Posterior cingulate gyrus (tissue), 11 donors: ENCODE results near the gene OPCML.
A peak's percentile ranks its signal among the peaks of the same experiment; 100 is the strongest.

Experiments
- DNase-seq, 10 donors: peaks; one replicate each; pipeline versions ENCODE4 v3.0.0 to v3.0.0-alpha.2; 2020 to 2021; ENCODE audit warnings: mixed read lengths in 3 of 10
- intact Hi-C: fragments of 100-400 bp; cut with DNase I; formaldehyde crosslinking; loops from one replicate; pipeline ENCODE4 v1.15.1; 2023

The OPCML gene

GRCh38 chr11:133206313-133207005, 325.8 kb downstream of the OPCML start:
- DNase-seq: no peak
- intact Hi-C loops: no loop called here

- no peak for DNase-seq
Observed at GRCh38 chr11:133204158-133204557, 328.1 kb downstream of the OPCML start.

DNA sequence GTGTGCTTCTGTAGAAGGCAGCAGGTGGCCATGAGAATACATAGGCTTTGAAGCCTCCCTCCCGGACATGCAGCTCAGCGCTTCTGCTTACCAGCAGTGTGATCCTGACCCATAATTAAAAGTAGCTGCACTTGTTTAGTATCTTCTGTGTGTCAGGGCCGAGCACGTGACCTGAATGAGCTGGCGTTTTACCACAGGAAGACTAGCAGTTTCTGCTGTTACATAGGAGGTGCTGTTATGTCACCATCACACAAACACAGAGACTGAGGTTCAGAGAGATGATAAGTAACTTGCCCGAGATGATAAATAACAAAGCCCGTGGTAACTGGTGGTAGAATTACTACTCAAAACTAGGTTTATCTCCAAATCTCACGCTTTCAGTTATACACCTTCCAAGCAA, 329.5 kb downstream of the OPCML start:
- intact Hi-C loops: no loop called here

More at GRCh38 chr11:133204158-133204557, 328.1 kb downstream of the OPCML start:
- intact Hi-C loops: no loop called here

DNA sequence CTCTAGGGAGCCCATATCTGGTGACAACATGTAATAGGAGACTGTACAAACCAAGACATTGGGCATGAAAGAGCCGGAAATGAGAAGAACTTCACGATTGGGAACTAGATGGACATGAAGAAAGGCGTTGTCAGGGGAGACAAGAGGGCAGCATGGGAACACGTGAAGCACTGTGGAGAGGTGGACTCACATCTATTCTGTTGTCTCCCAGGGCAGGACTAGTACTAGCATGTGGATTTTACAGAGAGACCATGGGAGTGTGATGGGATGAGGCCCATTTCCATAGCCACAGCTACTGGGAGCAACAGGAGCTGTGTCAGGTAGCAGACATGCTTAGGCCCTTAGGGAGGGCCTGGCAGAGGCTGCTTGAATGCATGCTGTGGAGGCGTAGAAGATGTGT, 333.9 kb downstream of the OPCML start:
- intact Hi-C loops: no loop called here
- DNase-seq: no peak

More for the DNA sequence above, 329.5 kb downstream of the OPCML start:
- no peak for DNase-seq

GRCh38 chr11:133197425-133197824, 334.9 kb downstream of the OPCML start:
- intact Hi-C loops: no loop called here

DNA sequence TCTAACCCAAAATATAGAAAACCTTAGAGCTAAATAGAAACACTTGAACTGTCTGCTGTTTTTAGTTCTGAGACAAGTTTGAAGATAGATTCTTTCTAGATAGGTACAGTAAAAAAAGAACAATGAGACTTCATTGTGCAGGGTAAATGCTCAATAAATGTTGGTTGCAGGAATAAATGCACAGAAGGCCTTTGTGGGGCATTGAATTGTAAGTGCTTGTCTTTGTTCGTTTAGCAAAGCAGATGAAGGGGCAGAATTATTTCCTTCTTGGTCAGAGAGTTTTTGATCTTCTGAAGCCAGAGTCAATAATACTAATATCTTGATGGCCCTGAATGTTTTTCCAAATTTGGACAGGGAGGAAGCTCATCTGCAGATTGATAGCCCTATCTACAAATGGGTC, 340.4 kb downstream of the OPCML start:
- intact Hi-C loops: no loop called here
- no peak for DNase-seq

More at GRCh38 chr11:133197425-133197824, 334.9 kb downstream of the OPCML start:
- DNase-seq: no peak

DNA sequence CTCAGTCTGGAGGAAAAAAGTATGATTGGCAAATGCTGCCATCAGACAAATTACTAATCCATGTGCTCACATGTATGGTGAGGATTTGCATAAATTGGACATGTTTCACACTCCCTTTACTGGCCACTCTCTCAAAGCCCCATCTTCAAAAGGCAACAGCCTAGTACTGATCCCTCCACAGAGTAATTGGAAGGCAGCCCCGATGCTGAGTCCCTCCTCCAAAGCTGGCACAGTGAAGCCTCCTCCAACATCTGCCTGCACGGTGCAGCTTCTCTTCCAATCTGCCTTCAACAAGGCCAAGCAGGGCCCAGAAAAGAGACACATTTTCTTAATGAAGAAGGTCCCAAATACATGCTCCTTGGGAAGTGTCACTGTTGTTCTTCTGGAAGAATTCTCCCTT, 350.6 kb downstream of the OPCML start:
- intact Hi-C loops: no loop called here

GRCh38 chr11:133181066-133181465, 351.2 kb downstream of the OPCML start:
- DNase-seq: no peak
- intact Hi-C loops: no loop called here

More for the DNA sequence above, 350.6 kb downstream of the OPCML start:
- peak in 4 of 10 donors; percentile 34 to 81 (median 40) for DNase-seq

DNA sequence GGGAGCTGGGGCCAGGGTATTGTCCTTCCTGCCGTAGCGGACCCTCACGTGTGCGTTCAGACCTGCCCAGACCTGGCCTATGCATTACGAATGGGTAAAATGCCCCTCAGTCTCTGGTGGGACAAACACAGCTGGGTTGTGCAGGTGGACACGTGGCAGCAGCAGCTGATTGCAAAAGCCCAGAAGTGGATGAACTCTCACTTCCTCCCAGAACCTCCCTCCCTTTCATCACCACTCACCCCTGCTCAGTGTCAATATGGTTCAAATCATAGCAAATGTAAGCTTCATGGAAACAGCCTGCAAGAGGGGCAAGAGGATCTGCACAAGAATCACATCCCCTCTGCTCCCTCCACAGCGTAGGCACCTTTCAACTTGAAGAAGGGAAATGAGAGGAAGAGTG, 352.1 kb downstream of the OPCML start:
- no peak for DNase-seq
- intact Hi-C loops: no loop called here

- DNase-seq: no peak
Observed at GRCh38 chr11:133176748-133177147, 355.6 kb downstream of the OPCML start.

DNA sequence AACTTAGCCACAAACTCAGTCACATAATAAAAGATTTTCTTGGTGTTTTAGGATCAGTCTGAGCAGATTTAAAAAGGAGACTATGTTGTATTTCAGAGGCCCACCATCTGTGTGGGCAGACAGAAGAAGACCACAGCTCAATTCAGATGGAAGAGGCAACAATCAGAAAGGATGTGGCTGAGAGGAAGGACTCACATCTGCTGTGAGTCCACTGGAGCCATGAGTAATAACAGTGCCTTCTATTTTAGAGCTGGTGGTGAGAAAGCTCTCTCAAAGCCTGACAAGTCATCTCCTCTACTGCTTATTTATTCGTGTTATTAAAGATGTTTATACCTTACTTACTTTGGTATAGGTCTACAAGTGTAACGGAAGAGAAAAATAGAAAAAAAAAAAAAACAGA, 357.2 kb downstream of the OPCML start:
- DNase-seq: no peak
- intact Hi-C loops: no loop called here

More at GRCh38 chr11:133176748-133177147, 355.6 kb downstream of the OPCML start:
- intact Hi-C loops: no loop called here

- no peak for DNase-seq
- intact Hi-C loops: no loop called here
Observed at GRCh38 chr11:133173810-133174412, 358.4 kb downstream of the OPCML start.

DNA sequence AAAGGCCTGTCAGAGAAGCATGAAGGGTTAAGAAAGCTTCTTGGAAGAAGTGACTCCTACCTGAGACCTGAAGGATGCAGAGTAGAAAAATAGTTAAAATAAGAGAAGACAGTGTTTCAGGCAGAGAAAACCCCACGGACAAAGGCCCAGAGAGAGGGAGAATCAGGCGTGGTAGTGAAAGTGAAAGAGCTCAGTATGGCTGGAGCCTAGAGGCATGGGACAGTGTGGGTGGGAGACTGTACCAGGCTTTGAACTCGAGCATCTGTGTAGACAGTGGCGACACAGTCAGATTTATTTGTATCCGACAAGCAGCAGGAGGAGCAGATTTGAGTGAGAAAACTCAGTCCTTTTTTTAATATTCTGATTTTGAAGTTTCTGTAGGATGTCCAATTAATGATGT, 360.0 kb downstream of the OPCML start:
- intact Hi-C loops: no loop called here
- no peak for DNase-seq

DNA sequence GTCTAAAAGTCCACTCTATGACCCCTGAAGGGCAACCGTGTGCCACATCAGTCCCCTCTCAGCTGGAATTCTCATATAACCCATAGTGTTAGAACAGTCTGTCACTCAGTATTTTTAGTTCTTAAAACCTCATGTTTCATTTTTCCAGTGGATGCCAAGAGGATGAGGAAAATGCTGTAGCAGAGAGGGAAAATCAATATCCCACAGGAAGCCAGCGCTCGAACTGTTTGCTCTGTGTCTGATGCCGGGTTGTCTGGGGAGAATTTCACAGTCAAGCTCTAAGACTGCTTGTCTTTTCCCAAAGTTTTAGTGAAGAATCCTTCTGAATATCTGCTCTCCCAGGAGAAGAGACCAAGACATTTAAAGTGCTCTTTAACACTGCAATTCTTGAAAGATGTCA, 360.9 kb downstream of the OPCML start:
- intact Hi-C loops: no loop called here
- DNase-seq: no peak

DNA sequence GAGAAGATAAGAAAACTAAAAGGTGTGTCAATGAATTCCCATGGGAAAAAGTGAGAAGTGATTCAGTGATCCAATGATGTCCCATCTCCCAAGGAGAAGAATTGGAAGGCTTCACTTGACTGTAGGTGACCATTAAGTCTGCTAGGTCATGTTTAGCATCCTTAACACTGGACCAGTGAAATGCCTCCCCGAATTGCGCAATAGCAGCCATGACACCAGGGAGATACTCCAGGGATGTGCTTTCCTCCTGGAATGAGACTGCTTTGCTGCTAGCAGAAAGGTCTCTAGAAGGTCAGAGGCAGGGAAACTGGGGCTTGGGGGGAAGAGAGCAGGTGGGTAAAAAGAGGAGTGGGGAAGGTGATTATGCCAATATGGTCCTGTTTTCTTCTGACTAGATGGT, 364.3 kb downstream of the OPCML start:
- intact Hi-C loops: no loop called here
- DNase-seq: no peak

DNA sequence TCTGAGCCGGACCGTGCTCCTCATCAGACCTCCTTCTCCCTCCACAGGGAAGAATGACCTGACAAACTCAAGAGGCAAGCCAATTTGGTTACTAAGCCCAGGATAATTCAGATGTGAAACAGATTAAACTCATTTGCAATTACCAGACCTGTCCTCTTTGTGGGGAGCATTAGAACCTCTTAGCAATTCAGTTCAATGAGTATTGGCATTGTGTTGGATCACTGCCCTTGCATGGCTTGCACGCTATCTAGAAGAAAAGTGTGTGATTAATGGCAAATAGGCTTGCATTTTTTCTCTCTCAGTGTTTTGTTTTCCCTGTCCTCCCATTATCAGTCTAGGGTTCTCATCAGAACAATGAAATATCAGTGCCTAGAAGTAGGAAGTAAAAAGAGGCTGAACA, 365.6 kb downstream of the OPCML start:
- no peak for DNase-seq
- intact Hi-C loops: no loop called here

- intact Hi-C loops: loop anchor here (2.0 kb wide), 1 partner anchor 82 kb away; no protein-coding TSS in a partner anchor
- peak in 7 of 10 donors; percentile 19 to 87 (median 37) for DNase-seq
Observed at GRCh38 chr11:133164986-133165385, 367.3 kb downstream of the OPCML start.

- intact Hi-C loops: loop anchor here (1.0 to 2.0 kb wide), 2 partner anchors 29 to 81 kb away; no protein-coding TSS in a partner anchor
- DNase-seq: no peak
Observed at GRCh38 chr11:133163463-133164419, 368.6 kb downstream of the OPCML start.

DNA sequence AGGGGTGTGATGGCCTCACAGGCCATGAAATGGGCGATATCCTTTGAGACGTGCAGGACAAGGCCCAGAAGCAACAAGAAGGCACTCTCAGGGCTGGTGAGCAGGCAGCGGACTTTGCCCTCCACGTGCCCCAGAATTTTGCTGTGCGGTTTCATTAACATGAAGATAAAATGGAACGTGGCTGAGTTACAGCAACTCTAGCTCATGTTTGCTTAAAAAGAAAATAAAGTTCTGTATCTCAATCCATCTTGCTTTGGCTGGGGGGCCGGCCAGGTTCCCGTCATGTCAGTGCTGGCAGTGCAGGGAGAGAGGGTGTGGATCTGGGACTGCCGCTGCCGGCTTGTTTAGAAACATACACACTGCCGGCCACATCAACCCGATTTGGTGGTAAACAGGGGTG, 370.1 kb downstream of the OPCML start:
- peak in 1 of 10 donors; percentile 83 for DNase-seq
- intact Hi-C loops: no loop called here

DNA sequence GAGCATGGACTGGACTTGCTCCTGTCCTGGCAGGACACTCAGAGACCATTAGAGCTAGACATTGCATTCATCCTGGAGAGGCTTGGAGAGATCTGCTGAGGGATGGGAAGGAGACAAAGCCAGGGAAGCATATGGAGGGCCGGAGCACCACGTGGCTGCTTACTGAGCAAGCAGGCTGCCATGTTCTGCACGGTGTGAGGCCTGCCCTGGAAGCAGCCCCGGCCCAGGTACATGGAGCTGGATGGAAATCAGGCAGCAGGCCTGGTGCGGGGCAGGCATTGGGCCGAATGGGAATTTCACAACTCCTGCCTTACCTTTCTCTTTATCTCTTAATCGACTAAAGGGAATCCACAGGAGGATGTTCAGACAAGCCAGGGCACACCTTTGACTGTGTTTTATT, 371.5 kb downstream of the OPCML start:
- peak in 1 of 10 donors; percentile 75 for DNase-seq
- intact Hi-C loops: no loop called here
